Naive thymus-derived CD8-positive, alpha-beta T cell (primary cell): ENCODE measurements around the gene PTBP1. TPM values are rescaled to one million over a fixed set of nuclear protein-coding genes. Genes with fewer than 3 reads are reported as not detected.

ENCODE experiments used
- ATAC-seq, 2 donors: fragments of 150-1000 bp; cut with Tn5 transposase in 1 of 2; sonication (Bioruptor Pico), chemical (Tn5 transposase) in 1 of 2; 1 replicate in 1 of 2; 2 replicates in 1 of 2; pipeline ENCODE4 v1.10.0; 2021; ENCODE audit warnings: mild to moderate bottlenecking in 2 of 2, moderate library complexity in 2 of 2
- POLR2A ChIA-PET: fragments of 350-600 bp; sonication (Branson Sonifier 250); formaldehyde crosslinking; loops from one replicate; lab custom pipeline; 2021; ENCODE audit warnings: antibody characterized with exemption; lab: Charles Lee
- DNase-seq, 10 donors: peaks; one replicate each; pipeline versions ENCODE4 v3.0.0 to v3.0.0-alpha.2; 2020 to 2022
- H3K27ac Mint-ChIP-seq, 10 donors: one replicate each; pipeline ENCODE4 v1.8.0; 2020 to 2022; ENCODE audit warnings: mild to moderate bottlenecking in 10 of 10, mixed read lengths in 10 of 10, moderate library complexity in 4 of 10, inconsistent platforms in 1 of 10
- H3K27me3 Mint-ChIP-seq, 5 donors: one replicate each; pipeline ENCODE4 v1.8.0; 2021 to 2022; ENCODE audit warnings: mixed read lengths in 5 of 5
- H3K36me3 Mint-ChIP-seq, 3 donors: one replicate each; pipeline ENCODE4 v1.8.0; 2020 to 2022; ENCODE audit warnings: mixed read lengths in 3 of 3, mild to moderate bottlenecking in 2 of 3, inconsistent platforms in 1 of 3
- H3K4me1 Mint-ChIP-seq, 4 donors: one replicate each; pipeline ENCODE4 v1.8.0; 2021 to 2022; ENCODE audit warnings: mixed read lengths in 4 of 4
- H3K4me3 Mint-ChIP-seq, 10 donors: one replicate each; pipeline ENCODE4 v1.8.0; 2020 to 2022; ENCODE audit warnings: mild to moderate bottlenecking in 10 of 10, mixed read lengths in 10 of 10, moderate library complexity in 6 of 10, inconsistent platforms in 1 of 10
- H3K9me3 Mint-ChIP-seq, 9 donors: one replicate each; pipeline ENCODE4 v1.8.0; 2020 to 2022; ENCODE audit warnings: mixed read lengths in 9 of 9, mild to moderate bottlenecking in 3 of 9, inconsistent platforms in 1 of 9, moderate library complexity in 1 of 9
- polyA plus RNA-seq, 3 donors: library from polyadenylated mRNA; unstranded; fragments of 300-500 nt; fragmentation: Illumina TruSeq; gene quantifications; one replicate each; pipeline ENCODE4 v1.2.3, GENCODE V29; 2021
- total RNA-seq, 8 experiments: library from RNA in 2 of 8; stranded (reverse) in 2 of 8; gene quantifications; one replicate each; pipeline ENCODE4 v1.2.3 and lab custom pipeline; 2021 to 2026

The PTBP1 gene
- total and polyA plus RNA-seq, 5 experiments from 2014 or later: 110 to 323 (median 190) TPM

DNA sequence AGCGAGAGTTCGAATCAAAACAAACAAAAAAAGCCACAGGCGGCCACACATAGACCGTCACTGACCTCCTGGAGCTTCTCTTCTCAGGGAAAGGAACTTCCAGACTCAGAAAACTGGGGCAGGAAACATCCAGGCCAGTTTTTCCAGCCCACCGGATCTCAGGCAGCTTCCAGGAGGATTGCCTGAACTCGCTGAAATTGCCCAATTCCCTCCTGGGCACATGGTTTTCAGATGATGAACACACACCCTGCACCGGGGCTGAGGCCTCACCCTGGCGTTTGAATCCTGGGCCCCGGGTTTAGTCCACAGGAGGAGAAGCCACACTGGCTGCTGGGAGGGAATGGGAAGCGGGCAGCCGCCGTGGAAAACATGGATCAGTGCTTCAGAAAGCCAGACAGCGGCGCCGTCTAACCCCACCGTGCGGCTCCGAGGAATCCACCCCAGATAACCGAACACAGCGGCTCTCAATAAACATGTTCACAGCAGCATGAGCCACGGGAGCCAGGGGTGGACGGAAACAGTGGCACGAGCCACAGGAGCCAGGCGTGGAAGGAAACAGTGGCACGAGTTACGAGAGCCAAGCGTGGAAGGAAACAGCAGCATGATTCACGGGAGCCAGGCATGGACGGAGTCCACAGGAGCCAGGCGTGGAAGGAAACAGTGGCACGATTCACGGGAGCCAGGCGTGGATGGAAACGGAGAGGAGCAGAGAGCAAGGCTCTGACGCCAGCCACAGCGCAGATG, 18.2 kb upstream of the PTBP1 start:
- DNase-seq (no peak), ATAC-seq (no peak)
- H3K4me3 Mint-ChIP-seq: no peak overlapping the region
- H3K9me3 Mint-ChIP-seq: no peaks in the 10 kb centered on the region
- H3K36me3 Mint-ChIP-seq: no peaks in the 10 kb centered on the region
- POLR2A ChIA-PET: no interaction called here
- H3K27me3 Mint-ChIP-seq: peaks cover 0 to 1% (median 0%) of the 10 kb centered on the region in 5 donors
- H3K27ac Mint-ChIP-seq: no peak overlapping the region
- no peaks in the 10 kb centered on the region for H3K4me1 Mint-ChIP-seq

DNA sequence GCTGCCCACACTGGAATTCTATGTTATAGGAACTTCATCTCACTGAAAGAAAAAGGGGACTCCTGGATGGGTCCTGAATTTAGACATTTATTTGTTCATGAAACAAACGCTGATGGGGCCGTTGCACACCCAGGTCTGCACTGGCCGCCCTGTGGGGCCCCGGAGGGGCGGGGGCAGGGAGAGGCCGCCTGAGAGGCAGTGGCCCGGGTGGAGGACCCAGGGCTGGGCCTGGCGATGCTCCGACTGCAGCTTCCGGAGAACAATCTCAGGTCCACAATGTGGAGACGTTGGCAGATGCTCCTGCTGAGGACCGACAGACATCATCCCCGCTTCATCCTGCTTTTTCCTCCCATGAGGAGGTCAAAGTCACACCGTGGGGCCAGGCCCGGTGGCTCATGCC, 16.3 kb upstream of the PTBP1 start:
- no peaks in the 10 kb centered on the region for H3K36me3 Mint-ChIP-seq
- H3K4me3 Mint-ChIP-seq: no peak overlapping the region
- H3K27me3 Mint-ChIP-seq: peaks cover 0 to 1% (median 0%) of the 10 kb centered on the region in 5 donors
- no peaks in the 10 kb centered on the region for H3K9me3 Mint-ChIP-seq
- ATAC-seq: no peak
- no peak overlapping the region for H3K27ac Mint-ChIP-seq
- H3K4me1 Mint-ChIP-seq: no peaks in the 10 kb centered on the region
- POLR2A ChIA-PET: no interaction called here
- no peak for DNase-seq

- no peaks in the 10 kb centered on the region for H3K4me1 Mint-ChIP-seq
- POLR2A ChIA-PET: interaction anchor here (0.6 kb wide), 2 partner anchors 9 to 14 kb away, joined by 4 to 5 read pairs; no protein-coding TSS in a partner anchor
- no peaks in the 10 kb centered on the region for H3K36me3 Mint-ChIP-seq
- DNase-seq: no peak
- H3K27me3 Mint-ChIP-seq: peaks cover 0 to 1% (median 0%) of the 10 kb centered on the region in 5 donors
- H3K4me3 Mint-ChIP-seq: no peak overlapping the region
- H3K27ac Mint-ChIP-seq: no peak overlapping the region
- no peak for ATAC-seq
- no peaks in the 10 kb centered on the region for H3K9me3 Mint-ChIP-seq
Measured at GRCh38 chr19:781800-782184, 15.5 kb upstream of the PTBP1 start.

GRCh38 chr19:782185-782877, 14.9 kb upstream of the PTBP1 start:
- ATAC-seq (no peak), DNase-seq (no peak)
- Mint-ChIP-seq H3K9me3 (no peaks in the 10 kb centered on the region), H3K4me3 (no peak overlapping the region), H3K36me3 (no peaks in the 10 kb centered on the region), H3K27ac (no peak overlapping the region), H3K27me3 (peaks cover 0 to 1% (median 0%) of the 10 kb centered on the region in 5 donors), H3K4me1 (no peaks in the 10 kb centered on the region)
- POLR2A ChIA-PET: interaction anchor here (0.6 kb wide), 1 partner anchor 10 kb away, joined by 5 read pairs; no protein-coding TSS in a partner anchor

GRCh38 chr19:782878-783668, 14.2 kb upstream of the PTBP1 start:
- Mint-ChIP-seq H3K36me3 (no peaks in the 10 kb centered on the region), H3K4me3 (no peak overlapping the region), H3K9me3 (no peaks in the 10 kb centered on the region), H3K27ac (no peak overlapping the region), H3K4me1 (no peaks in the 10 kb centered on the region), H3K27me3 (peaks cover 0 to 1% (median 0%) of the 10 kb centered on the region in 5 donors)
- POLR2A ChIA-PET: no interaction called here
- ATAC-seq (no peak), DNase-seq (no peak)

- Mint-ChIP-seq H3K36me3 (no peaks in the 10 kb centered on the region), H3K4me3 (no peak overlapping the region), H3K9me3 (no peaks in the 10 kb centered on the region), H3K27me3 (peaks cover 0 to 8% (median 0%) of the 10 kb centered on the region in 5 donors), H3K27ac (no peak overlapping the region), H3K4me1 (peaks cover 0 to 8% (median 6%) of the 10 kb centered on the region in 4 donors)
- POLR2A ChIA-PET: no interaction called here
- ATAC-seq (no peak), DNase-seq (no peak)
Measured at GRCh38 chr19:784541-784940, 12.7 kb upstream of the PTBP1 start.

GRCh38 chr19:787536-787935, 9.7 kb upstream of the PTBP1 start:
- Mint-ChIP-seq H3K4me1 (peaks cover 0 to 12% (median 7%) of the 10 kb centered on the region in 4 donors), H3K9me3 (no peaks in the 10 kb centered on the region), H3K27me3 (peaks cover 0 to 14% (median 6%) of the 10 kb centered on the region in 5 donors), H3K27ac (no peak overlapping the region), H3K36me3 (no peaks in the 10 kb centered on the region), H3K4me3 (no peak overlapping the region)
- ATAC-seq (no peak), DNase-seq (no peak)
- POLR2A ChIA-PET: interaction anchor here (1.1 kb wide), 1 partner anchor 9 kb away, joined by 5 read pairs; no protein-coding TSS in a partner anchor

DNA sequence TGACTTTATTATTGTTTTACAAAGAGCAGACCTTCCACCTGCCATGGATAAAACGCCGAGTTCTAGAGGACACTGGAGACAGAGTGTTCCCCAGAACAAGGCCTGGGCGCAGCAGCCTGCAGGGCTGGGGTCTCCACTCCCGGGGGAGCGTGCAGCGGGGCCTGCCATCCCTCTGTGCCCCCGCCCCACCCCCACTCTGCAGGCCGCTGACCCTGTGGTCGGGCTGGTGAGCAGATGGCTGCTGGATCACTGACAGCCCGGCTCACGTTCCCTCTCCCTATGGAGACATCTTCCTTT, 8.6 kb upstream of the PTBP1 start:
- Mint-ChIP-seq H3K36me3 (no peaks in the 10 kb centered on the region), H3K9me3 (no peaks in the 10 kb centered on the region), H3K27me3 (peaks cover 0 to 14% (median 6%) of the 10 kb centered on the region in 5 donors), H3K4me3 (peak overlapping the region in 4 of 10 donors; percentile 14 to 47 (median 39)), H3K27ac (peak overlapping the region in 4 of 10 donors; percentile 17 to 91 (median 74)), H3K4me1 (peaks cover 0 to 12% (median 7%) of the 10 kb centered on the region in 4 donors)
- ATAC-seq: no peak
- DNase-seq: no peak
- POLR2A ChIA-PET: no interaction called here

- H3K4me3 Mint-ChIP-seq: peak overlapping the region in 3 of 10 donors; percentile 14 to 47 (median 42)
- peak overlapping the region in 6 of 10 donors; percentile 17 to 91 (median 72) for H3K27ac Mint-ChIP-seq
- H3K36me3 Mint-ChIP-seq: no peaks in the 10 kb centered on the region
- no peaks in the 10 kb centered on the region for H3K9me3 Mint-ChIP-seq
- no peak for DNase-seq
- POLR2A ChIA-PET: no interaction called here
- peak; percentile 22 to 58 for ATAC-seq
- peaks cover 0 to 12% (median 7%) of the 10 kb centered on the region in 4 donors for H3K4me1 Mint-ChIP-seq
- H3K27me3 Mint-ChIP-seq: peaks cover 0 to 14% (median 6%) of the 10 kb centered on the region in 5 donors
Measured at GRCh38 chr19:788983-789700, 8.1 kb upstream of the PTBP1 start.

- Mint-ChIP-seq H3K27ac (peak overlapping the region in 3 of 10 donors; percentile 11 to 77 (median 37)), H3K9me3 (no peaks in the 10 kb centered on the region), H3K4me1 (peaks cover 0 to 12% (median 7%) of the 10 kb centered on the region in 4 donors), H3K36me3 (no peaks in the 10 kb centered on the region), H3K4me3 (peak overlapping the region in 1 of 10 donors; percentile 30), H3K27me3 (peaks cover 0 to 14% (median 6%) of the 10 kb centered on the region in 5 donors)
- POLR2A ChIA-PET: no interaction called here
- ATAC-seq (no peak), DNase-seq (no peak)
Measured at GRCh38 chr19:789701-790060, 7.6 kb upstream of the PTBP1 start.

DNA sequence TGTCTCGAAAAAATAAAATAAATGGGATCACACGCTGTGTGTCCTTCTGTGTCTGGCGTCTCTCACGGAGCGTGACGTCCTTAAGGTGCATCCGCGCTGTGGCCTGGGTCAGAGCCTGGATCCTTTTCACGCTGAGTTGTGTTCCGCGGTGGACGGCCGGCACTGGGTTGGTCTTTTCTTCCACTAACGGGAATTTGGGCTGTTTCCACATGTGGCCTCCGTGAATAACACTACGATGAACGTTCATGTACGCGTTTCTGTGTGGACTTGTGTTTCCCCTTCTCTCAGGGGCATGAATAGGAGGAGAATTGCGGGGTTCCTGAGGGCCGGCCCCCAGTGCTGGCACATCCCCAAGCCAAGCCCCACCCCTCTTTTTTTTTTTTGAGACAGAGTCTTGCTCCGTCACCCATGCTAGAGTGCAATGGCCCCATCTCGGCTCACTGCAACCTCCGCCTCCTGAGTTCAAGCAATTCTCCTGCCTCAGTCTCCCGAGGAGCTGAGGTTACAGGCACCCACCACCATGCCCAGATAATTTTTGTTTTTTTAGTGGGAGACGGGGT, 6.2 kb upstream of the PTBP1 start:
- H3K27ac Mint-ChIP-seq: peak overlapping the region in 1 of 10 donors; percentile 24
- ATAC-seq (no peak), DNase-seq (no peak)
- H3K9me3 Mint-ChIP-seq: no peaks in the 10 kb centered on the region
- H3K4me1 Mint-ChIP-seq: peaks cover 0 to 12% (median 7%) of the 10 kb centered on the region in 4 donors
- peaks cover 0 to 14% (median 6%) of the 10 kb centered on the region in 5 donors for H3K27me3 Mint-ChIP-seq
- H3K4me3 Mint-ChIP-seq: no peak overlapping the region
- H3K36me3 Mint-ChIP-seq: no peaks in the 10 kb centered on the region
- POLR2A ChIA-PET: interaction anchor here (0.6 kb wide), 1 partner anchor 31 kb away, joined by 3 read pairs; no protein-coding TSS in a partner anchor
